Measurements from ENCODE around the gene SOSTDC1.
"Not testable (repeated sequence)": the region's sequence is repeated elsewhere in the genome, so short reads cannot be mapped to it uniquely, and the experiment has no call there.

Gene SOSTDC1

DNA sequence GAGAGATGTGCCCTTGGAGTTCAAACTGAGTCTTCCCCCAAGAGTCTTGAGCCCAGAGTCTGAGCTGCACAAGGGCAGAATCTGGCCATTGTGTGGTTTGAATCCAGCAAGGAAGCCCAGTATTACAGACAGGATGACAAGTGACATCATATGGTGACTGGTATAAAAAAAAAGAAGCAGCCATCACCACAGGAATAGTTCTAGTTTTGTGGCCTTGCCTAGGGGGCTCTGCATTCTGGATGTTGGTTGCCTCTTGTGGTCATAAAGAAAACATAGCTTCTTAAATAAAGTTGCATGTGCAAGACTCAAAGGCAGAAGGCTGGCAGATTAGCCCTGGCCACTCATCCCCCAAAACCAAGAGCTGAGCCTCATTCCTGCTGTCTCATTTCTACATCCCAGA is 44.3 kb upstream of the SOSTDC1 start:
- Histone ChIP-seq H3K4me3 (no peak overlapping the region), H3K27me3 (no peaks in the 10 kb centered on the region), H3K36me3 (no peaks in the 10 kb centered on the region), H3K4me1 (no peaks in the 10 kb centered on the region), H3K9me3 (no peaks in the 10 kb centered on the region), H3K27ac (no peak overlapping the region)
- no peak for DNase-seq
- TF ChIP-seq, protein P1, sequence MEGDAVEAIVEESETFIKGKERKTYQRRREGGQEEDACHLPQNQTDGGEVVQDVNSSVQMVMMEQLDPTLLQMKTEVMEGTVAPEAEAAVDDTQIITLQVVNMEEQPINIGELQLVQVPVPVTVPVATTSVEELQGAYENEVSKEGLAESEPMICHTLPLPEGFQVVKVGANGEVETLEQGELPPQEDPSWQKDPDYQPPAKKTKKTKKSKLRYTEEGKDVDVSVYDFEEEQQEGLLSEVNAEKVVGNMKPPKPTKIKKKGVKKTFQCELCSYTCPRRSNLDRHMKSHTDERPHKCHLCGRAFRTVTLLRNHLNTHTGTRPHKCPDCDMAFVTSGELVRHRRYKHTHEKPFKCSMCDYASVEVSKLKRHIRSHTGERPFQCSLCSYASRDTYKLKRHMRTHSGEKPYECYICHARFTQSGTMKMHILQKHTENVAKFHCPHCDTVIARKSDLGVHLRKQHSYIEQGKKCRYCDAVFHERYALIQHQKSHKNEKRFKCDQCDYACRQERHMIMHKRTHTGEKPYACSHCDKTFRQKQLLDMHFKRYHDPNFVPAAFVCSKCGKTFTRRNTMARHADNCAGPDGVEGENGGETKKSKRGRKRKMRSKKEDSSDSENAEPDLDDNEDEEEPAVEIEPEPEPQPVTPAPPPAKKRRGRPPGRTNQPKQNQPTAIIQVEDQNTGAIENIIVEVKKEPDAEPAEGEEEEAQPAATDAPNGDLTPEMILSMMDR (IDR thresholded peaks at IDR 0.05), result no peak
- intact Hi-C loops (cut with DNase I; ENCODE audit: low total_unique reads), result no loop called here

DNA sequence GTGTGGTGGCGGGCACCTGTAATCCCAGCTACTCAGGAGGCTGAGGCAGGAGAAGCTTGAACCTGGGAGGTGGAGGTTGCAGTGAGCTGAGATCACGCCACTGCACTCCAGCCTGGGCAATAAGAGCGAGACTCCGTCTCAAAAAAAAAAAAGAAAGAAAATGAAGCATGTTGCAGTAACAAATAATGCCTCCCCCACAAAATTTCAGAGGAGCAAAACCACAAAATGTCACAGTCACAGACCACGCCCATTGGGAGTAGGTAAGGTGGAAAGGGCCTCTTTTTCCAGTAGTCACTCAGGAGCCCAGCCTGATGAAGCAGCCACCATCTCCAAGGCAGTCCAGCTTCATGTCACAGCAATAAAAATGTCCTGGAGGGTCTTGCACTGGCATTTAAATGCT is 40.9 kb upstream of the SOSTDC1 start:
- H3K36me3 ChIP-seq; H3K4me1 ChIP-seq; intact Hi-C loops (cut with DNase I; ENCODE audit: low total_unique reads); H3K27ac ChIP-seq; H3K27me3 ChIP-seq; DNase-seq; H3K4me3 ChIP-seq; H3K9me3 ChIP-seq: not testable (repeated sequence)

DNA sequence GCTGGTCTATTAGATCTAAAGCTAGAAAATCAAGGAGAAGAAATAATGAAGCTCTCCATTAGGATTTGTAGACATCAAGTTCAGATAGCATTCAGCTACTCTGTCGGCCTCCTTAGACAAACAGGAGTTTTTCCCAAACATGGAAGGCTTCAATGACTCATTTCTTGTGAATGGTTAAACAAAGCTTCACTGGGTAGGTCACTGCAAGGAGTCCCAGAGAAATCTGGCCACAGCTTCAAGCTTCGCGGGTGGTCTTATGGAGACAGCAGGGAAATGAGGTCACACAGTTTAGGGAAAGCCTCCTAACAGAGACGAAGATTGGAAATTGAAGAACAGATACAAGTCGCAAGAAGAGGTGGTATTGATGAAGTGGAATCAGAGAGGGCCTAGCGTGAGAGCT is 38.5 kb upstream of the SOSTDC1 start:
- intact Hi-C loops (cut with DNase I; ENCODE audit: low total_unique reads), result no loop called here
- TF ChIP-seq, protein P1 (IDR thresholded peaks at IDR 0.05), result no peak
- DNase-seq, result no peak

DNA sequence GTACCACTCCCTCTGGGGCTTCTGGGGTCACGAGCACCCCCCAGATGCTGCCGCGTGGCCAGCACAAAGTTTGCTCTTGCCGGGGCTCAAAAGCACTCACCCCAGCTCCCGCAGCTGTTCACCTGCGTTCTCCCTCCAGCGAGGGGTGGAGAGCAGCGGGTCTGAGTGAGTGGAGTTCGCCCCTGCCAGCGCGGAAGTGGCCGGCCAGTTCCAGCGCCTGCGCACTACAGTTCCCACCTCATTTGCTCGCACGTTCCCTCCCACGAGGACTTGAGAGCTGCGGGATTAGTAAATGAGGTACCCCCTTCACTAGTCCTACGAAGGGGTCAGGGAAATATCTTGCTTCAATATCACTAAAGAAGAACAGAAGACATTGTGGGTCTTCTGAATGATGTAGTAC is 36.8 kb upstream of the SOSTDC1 start:
- no peaks in the 10 kb centered on the region for H3K36me3 ChIP-seq
- no peak overlapping the region for H3K27ac ChIP-seq
- TF ChIP-seq, protein P1 (IDR thresholded peaks at IDR 0.05), result no peak
- no peak for DNase-seq
- H3K4me3 ChIP-seq, result no peak overlapping the region
- H3K4me1 ChIP-seq, result no peaks in the 10 kb centered on the region
- H3K27me3 ChIP-seq, result no peaks in the 10 kb centered on the region
- H3K9me3 ChIP-seq, result no peaks in the 10 kb centered on the region
- intact Hi-C loops (cut with DNase I; ENCODE audit: low total_unique reads), result no loop called here

More for the DNA sequence above, 38.5 kb upstream of the SOSTDC1 start:
- Histone ChIP-seq H3K4me3 (no peak overlapping the region), H3K27me3 (no peaks in the 10 kb centered on the region), H3K4me1 (no peaks in the 10 kb centered on the region), H3K36me3 (no peaks in the 10 kb centered on the region), H3K9me3 (no peaks in the 10 kb centered on the region), H3K27ac (no peak overlapping the region)

DNA sequence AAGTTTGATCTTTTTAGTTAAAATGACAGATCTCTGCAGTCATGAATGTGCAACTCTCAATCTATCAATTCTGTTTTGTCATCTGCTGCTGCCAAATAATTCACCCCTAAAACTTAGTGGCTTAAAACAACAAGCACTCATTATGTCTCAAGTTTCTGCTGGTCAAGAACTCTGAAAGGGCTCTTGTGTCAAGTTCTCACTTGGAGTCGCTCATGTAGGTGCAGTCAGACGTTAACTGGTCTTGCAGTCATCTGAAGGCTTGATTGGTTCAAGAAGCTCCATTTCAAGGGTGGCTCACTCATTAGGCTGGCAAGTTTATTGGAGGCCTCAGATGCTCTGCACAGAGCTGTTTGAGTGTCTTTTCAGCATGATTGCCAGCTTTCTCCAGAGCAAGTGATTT is 32.6 kb upstream of the SOSTDC1 start:
- no peaks in the 10 kb centered on the region for H3K27me3 ChIP-seq
- no peaks in the 10 kb centered on the region for H3K4me1 ChIP-seq
- DNase-seq, result no peak
- TF ChIP-seq, protein P1 (IDR thresholded peaks at IDR 0.05), result no peak
- no peak overlapping the region for H3K4me3 ChIP-seq
- intact Hi-C loops (cut with DNase I; ENCODE audit: low total_unique reads), result no loop called here
- H3K9me3 ChIP-seq, result no peaks in the 10 kb centered on the region
- no peaks in the 10 kb centered on the region for H3K36me3 ChIP-seq
- no peak overlapping the region for H3K27ac ChIP-seq

DNA sequence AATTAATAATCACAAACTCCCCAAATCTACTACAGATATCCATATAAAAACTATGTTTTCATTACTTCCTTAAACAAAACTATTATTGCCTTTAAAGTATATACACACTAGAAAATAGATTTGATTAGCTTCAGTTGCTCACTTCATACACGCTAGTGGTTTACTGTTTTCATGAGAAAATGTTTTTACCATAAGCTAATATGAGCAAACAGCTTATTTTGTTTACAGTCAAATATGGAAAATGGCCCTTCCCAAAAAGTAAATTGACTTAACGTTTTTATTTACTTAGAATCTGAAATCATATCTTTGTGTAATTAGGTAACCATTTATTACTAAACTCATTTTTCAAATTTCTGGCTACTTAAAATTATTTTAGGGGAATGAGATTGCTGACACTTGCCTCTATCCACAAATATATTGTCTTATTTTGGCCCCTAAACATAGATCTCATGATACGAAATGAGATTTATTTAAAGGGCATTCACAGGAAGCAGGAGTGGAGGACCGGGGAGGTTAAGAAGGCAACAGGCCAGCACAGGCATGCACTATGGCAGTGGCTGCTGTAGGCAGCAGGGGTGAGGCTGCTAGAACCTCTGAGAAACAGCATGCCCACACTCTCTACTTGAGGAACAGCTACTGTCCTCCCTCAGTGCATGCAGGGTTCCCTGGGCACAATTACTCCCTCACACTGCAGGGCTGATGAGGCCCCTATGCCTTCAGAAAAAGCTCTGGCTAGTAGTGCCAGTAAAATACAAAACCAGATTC is 29.6 kb upstream of the SOSTDC1 start:
- Histone ChIP-seq H3K36me3 (no peaks in the 10 kb centered on the region), H3K9me3 (no peaks in the 10 kb centered on the region), H3K27ac (no peak overlapping the region), H3K4me1 (no peaks in the 10 kb centered on the region), H3K27me3 (no peaks in the 10 kb centered on the region), H3K4me3 (no peak overlapping the region)
- no peak for DNase-seq
- TF ChIP-seq, protein P1 (IDR thresholded peaks at IDR 0.05), result no peak
- intact Hi-C loops (cut with DNase I; ENCODE audit: low total_unique reads), result no loop called here
